ENCODE measurements around the gene RARRES1.

The RARRES1 gene

GRCh38 chr3:158711886-158712285 lies 20.4 kb downstream of the RARRES1 start:
- no peak overlapping the region for H3K23ac ChIP-seq (ENCODE audit: low read depth, low read length, poor library complexity)
- no peaks in the 10 kb centered on the region for H3K9me3 ChIP-seq (replicated peaks in 1 of 2; ENCODE audit: control insufficient read depth in 2 of 2, insufficient read depth in 1 of 2, low read depth in 1 of 2, low read length in 2 of 2)
- no peak overlapping the region for H3K27ac ChIP-seq (replicated peaks; ENCODE audit: low read length)
- no peak overlapping the region for H2BK5ac ChIP-seq (ENCODE audit: low read length)
- no peak overlapping the region for H2AFZ ChIP-seq (ENCODE audit: low read length)
- no peak overlapping the region for H2BK120ac ChIP-seq (ENCODE audit: low read depth, low read length)
- no peak overlapping the region for H4K8ac ChIP-seq (ENCODE audit: low read depth, low read length)
- H3K27me3 ChIP-seq (ENCODE audit: control insufficient read depth in 3 of 3, insufficient read depth in 3 of 3, low read depth in 1 of 3, low read length in 3 of 3) = no peaks in the 10 kb centered on the region
- H3K9ac ChIP-seq (ENCODE audit: low read depth, low read length, poor library complexity) = no peak overlapping the region
- no CpG with 5 or more reads among the region's 1 CpG for WGBS, 2 donors (ENCODE audit: extremely low coverage in 2 of 2, insufficient read length in 2 of 2, insufficient replicate concordance in 1 of 2)
- no peak overlapping the region for H3K4ac ChIP-seq (ENCODE audit: low read length)
- no peak overlapping the region for H2AK5ac ChIP-seq (ENCODE audit: low read depth, low read length)
- H3K79me1 ChIP-seq (ENCODE audit: low read depth, low read length) = no peaks in the 10 kb centered on the region
- peaks cover 2 to 43% of the 10 kb centered on the region in 2 donors for H3K36me3 ChIP-seq (replicated peaks in 1 of 2; ENCODE audit: control insufficient read depth in 2 of 2, insufficient read depth in 2 of 2, low read length in 2 of 2)
- H3K18ac ChIP-seq (ENCODE audit: low read length) = no peak overlapping the region
- no peak overlapping the region for H4K91ac ChIP-seq (ENCODE audit: low read depth, low read length, poor library complexity)
- H2BK15ac ChIP-seq (ENCODE audit: low read length) = no peak overlapping the region
- H3K4me3 ChIP-seq (ENCODE audit: low read length in 2 of 2) = no peak overlapping the region
- no peak for DNase-seq (ENCODE audit: low spot score)
- H3K4me1 ChIP-seq (ENCODE audit: control insufficient read depth in 2 of 2, insufficient read depth in 1 of 2, low read depth in 1 of 2, low read length in 2 of 2) = peaks cover 0 to 5% of the 10 kb centered on the region in 2 donors
- H3K14ac ChIP-seq (ENCODE audit: low read length) = no peak overlapping the region
- no peak overlapping the region for H3K4me2 ChIP-seq (ENCODE audit: insufficient read depth, low read length, poor library complexity, severe bottlenecking)
- H2BK12ac ChIP-seq (ENCODE audit: low read length) = no peak overlapping the region

- H3K79me1 ChIP-seq (ENCODE audit: low read depth, low read length) = no peaks in the 10 kb centered on the region
- no peak overlapping the region for H3K4me2 ChIP-seq (ENCODE audit: insufficient read depth, low read length, poor library complexity, severe bottlenecking)
- peaks cover 2 to 43% of the 10 kb centered on the region in 2 donors for H3K36me3 ChIP-seq (replicated peaks in 1 of 2; ENCODE audit: control insufficient read depth in 2 of 2, insufficient read depth in 2 of 2, low read length in 2 of 2)
- no peaks in the 10 kb centered on the region for H3K9me3 ChIP-seq (replicated peaks in 1 of 2; ENCODE audit: control insufficient read depth in 2 of 2, insufficient read depth in 1 of 2, low read depth in 1 of 2, low read length in 2 of 2)
- H3K4ac ChIP-seq (ENCODE audit: low read length) = no peak overlapping the region
- H3K27me3 ChIP-seq (ENCODE audit: control insufficient read depth in 3 of 3, insufficient read depth in 3 of 3, low read depth in 1 of 3, low read length in 3 of 3) = no peaks in the 10 kb centered on the region
- no peak overlapping the region for H2AFZ ChIP-seq (ENCODE audit: low read length)
- no peak overlapping the region for H2BK12ac ChIP-seq (ENCODE audit: low read length)
- H2BK120ac ChIP-seq (ENCODE audit: low read depth, low read length) = no peak overlapping the region
- no peak overlapping the region for H3K4me3 ChIP-seq (ENCODE audit: low read length in 2 of 2)
- no peak for DNase-seq (ENCODE audit: low spot score)
- H2AK5ac ChIP-seq (ENCODE audit: low read depth, low read length) = no peak overlapping the region
- no peak overlapping the region for H3K9ac ChIP-seq (ENCODE audit: low read depth, low read length, poor library complexity)
- no peak overlapping the region for H3K23ac ChIP-seq (ENCODE audit: low read depth, low read length, poor library complexity)
- no peak overlapping the region for H4K91ac ChIP-seq (ENCODE audit: low read depth, low read length, poor library complexity)
- H3K27ac ChIP-seq (replicated peaks; ENCODE audit: low read length) = no peak overlapping the region
- H3K18ac ChIP-seq (ENCODE audit: low read length) = no peak overlapping the region
- no CpG with 5 or more reads among the region's 4 CpGs for WGBS, 2 donors (ENCODE audit: extremely low coverage in 2 of 2, insufficient read length in 2 of 2, insufficient replicate concordance in 1 of 2)
- no peak overlapping the region for H4K8ac ChIP-seq (ENCODE audit: low read depth, low read length)
- H2BK15ac ChIP-seq (ENCODE audit: low read length) = no peak overlapping the region
- no peak overlapping the region for H3K14ac ChIP-seq (ENCODE audit: low read length)
- H3K4me1 ChIP-seq (ENCODE audit: control insufficient read depth in 2 of 2, insufficient read depth in 1 of 2, low read depth in 1 of 2, low read length in 2 of 2) = peaks cover 0 to 5% of the 10 kb centered on the region in 2 donors
- no peak overlapping the region for H2BK5ac ChIP-seq (ENCODE audit: low read length)
Measured at GRCh38 chr3:158710601-158711000, 21.7 kb downstream of the RARRES1 start.

GRCh38 chr3:158709666-158710083 lies 22.6 kb downstream of the RARRES1 start:
- WGBS, 2 donors (ENCODE audit: extremely low coverage in 2 of 2, insufficient read length in 2 of 2, insufficient replicate concordance in 1 of 2) = no CpG with 5 or more reads among the region's 4 CpGs
- Histone ChIP-seq H3K18ac (ENCODE audit: low read length) (no peak overlapping the region), H2AFZ (ENCODE audit: low read length) (no peak overlapping the region), H3K4me3 (ENCODE audit: low read length in 2 of 2) (no peak overlapping the region), H3K23ac (ENCODE audit: low read depth, low read length, poor library complexity) (no peak overlapping the region), H2BK15ac (ENCODE audit: low read length) (no peak overlapping the region), H3K14ac (ENCODE audit: low read length) (no peak overlapping the region), H2BK12ac (ENCODE audit: low read length) (no peak overlapping the region), H3K4ac (ENCODE audit: low read length) (no peak overlapping the region), H3K36me3 (replicated peaks in 1 of 2; ENCODE audit: control insufficient read depth in 2 of 2, insufficient read depth in 2 of 2, low read length in 2 of 2) (peaks cover 2 to 43% of the 10 kb centered on the region in 2 donors), H4K91ac (ENCODE audit: low read depth, low read length, poor library complexity) (no peak overlapping the region), H3K27ac (replicated peaks; ENCODE audit: low read length) (no peak overlapping the region), H3K4me1 (ENCODE audit: control insufficient read depth in 2 of 2, insufficient read depth in 1 of 2, low read depth in 1 of 2, low read length in 2 of 2) (peaks cover 0 to 5% of the 10 kb centered on the region in 2 donors), H3K4me2 (ENCODE audit: insufficient read depth, low read length, poor library complexity, severe bottlenecking) (no peak overlapping the region), H3K27me3 (ENCODE audit: control insufficient read depth in 3 of 3, insufficient read depth in 3 of 3, low read depth in 1 of 3, low read length in 3 of 3) (no peaks in the 10 kb centered on the region), H3K9ac (ENCODE audit: low read depth, low read length, poor library complexity) (no peak overlapping the region), H3K9me3 (replicated peaks in 1 of 2; ENCODE audit: control insufficient read depth in 2 of 2, insufficient read depth in 1 of 2, low read depth in 1 of 2, low read length in 2 of 2) (no peaks in the 10 kb centered on the region), H3K79me1 (ENCODE audit: low read depth, low read length) (no peaks in the 10 kb centered on the region), H4K8ac (ENCODE audit: low read depth, low read length) (no peak overlapping the region), H2AK5ac (ENCODE audit: low read depth, low read length) (no peak overlapping the region), H2BK5ac (ENCODE audit: low read length) (no peak overlapping the region), H2BK120ac (ENCODE audit: low read depth, low read length) (no peak overlapping the region)
- DNase-seq (ENCODE audit: low spot score) = no peak

GRCh38 chr3:158703566-158703965 lies 28.7 kb downstream of the RARRES1 start:
- no peaks in the 10 kb centered on the region for H3K27me3 ChIP-seq (ENCODE audit: control insufficient read depth in 3 of 3, insufficient read depth in 3 of 3, low read depth in 1 of 3, low read length in 3 of 3)
- H3K79me1 ChIP-seq (ENCODE audit: low read depth, low read length) = no peaks in the 10 kb centered on the region
- no peak for DNase-seq (ENCODE audit: low spot score)
- no peak overlapping the region for H3K4me3 ChIP-seq (ENCODE audit: low read length in 2 of 2)
- H4K8ac ChIP-seq (ENCODE audit: low read depth, low read length) = no peak overlapping the region
- H3K18ac ChIP-seq (ENCODE audit: low read length) = no peak overlapping the region
- no peak overlapping the region for H2BK12ac ChIP-seq (ENCODE audit: low read length)
- no peak overlapping the region for H3K4me2 ChIP-seq (ENCODE audit: insufficient read depth, low read length, poor library complexity, severe bottlenecking)
- no peak overlapping the region for H3K14ac ChIP-seq (ENCODE audit: low read length)
- H3K23ac ChIP-seq (ENCODE audit: low read depth, low read length, poor library complexity) = no peak overlapping the region
- H3K27ac ChIP-seq (replicated peaks; ENCODE audit: low read length) = no peak overlapping the region
- H3K4ac ChIP-seq (ENCODE audit: low read length) = no peak overlapping the region
- H2AK5ac ChIP-seq (ENCODE audit: low read depth, low read length) = no peak overlapping the region
- peaks cover 0 to 10% of the 10 kb centered on the region in 2 donors for H3K36me3 ChIP-seq (replicated peaks in 1 of 2; ENCODE audit: control insufficient read depth in 2 of 2, insufficient read depth in 2 of 2, low read length in 2 of 2)
- WGBS, 2 donors (ENCODE audit: extremely low coverage in 2 of 2, insufficient read length in 2 of 2, insufficient replicate concordance in 1 of 2) = no CpG with 5 or more reads among the region's 1 CpG
- H2AFZ ChIP-seq (ENCODE audit: low read length) = no peak overlapping the region
- no peaks in the 10 kb centered on the region for H3K4me1 ChIP-seq (ENCODE audit: control insufficient read depth in 2 of 2, insufficient read depth in 1 of 2, low read depth in 1 of 2, low read length in 2 of 2)
- no peak overlapping the region for H2BK5ac ChIP-seq (ENCODE audit: low read length)
- no peak overlapping the region for H2BK120ac ChIP-seq (ENCODE audit: low read depth, low read length)
- H2BK15ac ChIP-seq (ENCODE audit: low read length) = no peak overlapping the region
- H3K9ac ChIP-seq (ENCODE audit: low read depth, low read length, poor library complexity) = no peak overlapping the region
- H4K91ac ChIP-seq (ENCODE audit: low read depth, low read length, poor library complexity) = no peak overlapping the region
- H3K9me3 ChIP-seq (replicated peaks in 1 of 2; ENCODE audit: control insufficient read depth in 2 of 2, insufficient read depth in 1 of 2, low read depth in 1 of 2, low read length in 2 of 2) = no peaks in the 10 kb centered on the region
